Bronchial epithelial cell (primary cell): ENCODE measurements around the gene PDE6D. TPM values are rescaled to one million over a fixed set of nuclear protein-coding genes. Genes with fewer than 3 reads are reported as not detected.
"Not testable (repeated sequence)": the region's sequence is repeated elsewhere in the genome, so short reads cannot be mapped to it uniquely, and the experiment has no call there.

Experiments
- DNase-seq: peaks from one replicate; pipeline ENCODE4 v3.0.0-alpha.2; 2010; ENCODE audit warnings: low read depth
- FAIRE-seq: peaks from 2 replicates; lab custom pipeline; 2011; peaks lifted over from hg19 to GRCh38; lab: Jason Lieb, UNC
- H3K27me3 ChIP-seq: 2 replicates; pipeline ENCODE4 v1.5.1; 2011; ENCODE audit warnings: low read length; ENCODE audit not compliant: control insufficient read depth, insufficient read depth
- H3K36me3 ChIP-seq: 2 replicates; pipeline ENCODE4 v1.5.1; 2011; ENCODE audit warnings: low read length; ENCODE audit not compliant: control insufficient read depth, insufficient read depth
- H3K4me3 ChIP-seq: 2 replicates; pipeline ENCODE4 v1.5.1; 2011; ENCODE audit warnings: mild to moderate bottlenecking, low read depth, low read length, control low read depth
- CTCF ChIP-seq: IDR thresholded peaks from 2 replicates; pipeline ENCODE4 v1.5.1; 2011; ENCODE audit warnings: mild to moderate bottlenecking, moderate library complexity, low read length, control low read depth, inconsistent platforms; ENCODE audit not compliant: insufficient read depth, severe bottlenecking
- total RNA-seq: library from RNA; depleted of rRNA; stranded (reverse); fragments of >200 nt; gene quantifications from 2 replicates; pipeline ENCODE4 v1.2.1, GENCODE V29; 2014

Gene PDE6D
- total RNA-seq, 1 donor from 2014 or later, result 7.6 TPM

- no peaks in the 10 kb centered on the region for H3K27me3 ChIP-seq
- H3K36me3 ChIP-seq, result peaks cover 14% of the 10 kb centered on the region
- DNase-seq, result peak; percentile 37
- TF ChIP-seq CTCF, result peak; percentile 77
- H3K4me3 ChIP-seq, result no peak overlapping the region
- no peak for FAIRE-seq
These were observed 66.2 kb downstream of the PDE6D start for GRCh38 chr2:231714639-231715498.

GRCh38 chr2:231713730-231714638, 67.1 kb downstream of the PDE6D start:
- H3K27me3 ChIP-seq, result no peaks in the 10 kb centered on the region
- DNase-seq (peak; percentile 76), FAIRE-seq (peak; percentile 18)
- peaks cover 14% of the 10 kb centered on the region for H3K36me3 ChIP-seq
- peak; percentile 97 for TF ChIP-seq CTCF
- H3K4me3 ChIP-seq, result no peak overlapping the region

GRCh38 chr2:231713406-231713729, 67.7 kb downstream of the PDE6D start:
- not testable (repeated sequence) for DNase-seq, H3K27me3 ChIP-seq, H3K4me3 ChIP-seq, FAIRE-seq
- peaks cover 14% of the 10 kb centered on the region for H3K36me3 ChIP-seq

GRCh38 chr2:231712451-231713021, 68.5 kb downstream of the PDE6D start:
- peaks cover 14% of the 10 kb centered on the region for H3K36me3 ChIP-seq
- H3K4me3 ChIP-seq, FAIRE-seq, DNase-seq, H3K27me3 ChIP-seq: not testable (repeated sequence)

GRCh38 chr2:231711677-231712450, 69.2 kb downstream of the PDE6D start:
- FAIRE-seq, result no peak
- Histone ChIP-seq H3K27me3 (no peaks in the 10 kb centered on the region), H3K36me3 (peaks cover 14% of the 10 kb centered on the region), H3K4me3 (no peak overlapping the region)
- DNase-seq, result no peak
- TF ChIP-seq CTCF, result no peak
